Astrocyte (in vitro differentiated cells and primary cell): Measurements from ENCODE around the gene THOC2.

Experiments
- EZH2 ChIP-seq: IDR thresholded peaks from 2 replicates; pipeline ENCODE4 v1.6.1; 2012; ENCODE audit warnings: mild to moderate bottlenecking, low read length, inconsistent platforms; ENCODE audit not compliant: insufficient read depth
- TF ChIP-seq, protein P1 (sequence below): IDR thresholded peaks from 2 replicates; pipeline ENCODE4 v1.5.1; 2011; ENCODE audit warnings: low read depth, mild to moderate bottlenecking, inconsistent platforms, low read length, moderate library complexity; ENCODE audit not compliant: insufficient read depth

DNA sequence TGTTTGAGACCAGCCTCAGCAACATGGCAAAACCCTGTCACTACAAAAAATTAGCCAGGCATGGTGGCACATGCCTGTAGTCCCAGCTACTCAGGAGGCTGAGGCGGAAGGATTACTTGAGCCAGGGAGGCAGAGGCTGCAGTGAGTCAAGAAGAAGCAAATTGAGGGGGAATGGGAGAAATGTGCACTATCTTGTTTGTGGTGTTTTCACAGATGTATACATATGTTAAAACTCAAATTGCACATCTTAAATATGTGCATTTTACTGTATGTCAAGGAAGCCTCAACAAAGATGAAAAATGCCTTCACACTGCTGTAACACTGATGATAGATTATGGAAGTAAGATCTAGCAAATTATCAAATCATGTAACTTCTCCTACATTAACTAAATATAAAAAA lies 44.3 kb downstream of the THOC2 start:
- TF ChIP-seq, protein P1, sequence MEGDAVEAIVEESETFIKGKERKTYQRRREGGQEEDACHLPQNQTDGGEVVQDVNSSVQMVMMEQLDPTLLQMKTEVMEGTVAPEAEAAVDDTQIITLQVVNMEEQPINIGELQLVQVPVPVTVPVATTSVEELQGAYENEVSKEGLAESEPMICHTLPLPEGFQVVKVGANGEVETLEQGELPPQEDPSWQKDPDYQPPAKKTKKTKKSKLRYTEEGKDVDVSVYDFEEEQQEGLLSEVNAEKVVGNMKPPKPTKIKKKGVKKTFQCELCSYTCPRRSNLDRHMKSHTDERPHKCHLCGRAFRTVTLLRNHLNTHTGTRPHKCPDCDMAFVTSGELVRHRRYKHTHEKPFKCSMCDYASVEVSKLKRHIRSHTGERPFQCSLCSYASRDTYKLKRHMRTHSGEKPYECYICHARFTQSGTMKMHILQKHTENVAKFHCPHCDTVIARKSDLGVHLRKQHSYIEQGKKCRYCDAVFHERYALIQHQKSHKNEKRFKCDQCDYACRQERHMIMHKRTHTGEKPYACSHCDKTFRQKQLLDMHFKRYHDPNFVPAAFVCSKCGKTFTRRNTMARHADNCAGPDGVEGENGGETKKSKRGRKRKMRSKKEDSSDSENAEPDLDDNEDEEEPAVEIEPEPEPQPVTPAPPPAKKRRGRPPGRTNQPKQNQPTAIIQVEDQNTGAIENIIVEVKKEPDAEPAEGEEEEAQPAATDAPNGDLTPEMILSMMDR, result no peak
- no peak for TF ChIP-seq EZH2
